Right lobe of liver (tissue), 4 donors: ENCODE measurements around the gene BTBD16.

Experiments
- POLR2A ChIP-seq: fragments of 450-650 bp; IDR thresholded peaks from one replicate; pipeline ENCODE4 v1.6.1; 2017; ENCODE audit warnings: antibody characterized with exemption, mild to moderate bottlenecking
- TF ChIP-seq, protein P1 (sequence below), 4 donors: fragments of 200-600 bp in 3 of 4; fragments of 450-650 bp in 1 of 4; IDR thresholded peaks; one replicate each; pipeline versions ENCODE4 v1.5.1 to v1.8.0; 2016 to 2022; ENCODE audit warnings: antibody characterized with exemption in 4 of 4, mild to moderate bottlenecking in 2 of 4
- donor health status: DM: no; HTN: no; CAD: no.
- donor health status: DM: no; HTN: no; CAD: no.
- donor health status: DM: no; HTN: yes; CAD: no.

DNA sequence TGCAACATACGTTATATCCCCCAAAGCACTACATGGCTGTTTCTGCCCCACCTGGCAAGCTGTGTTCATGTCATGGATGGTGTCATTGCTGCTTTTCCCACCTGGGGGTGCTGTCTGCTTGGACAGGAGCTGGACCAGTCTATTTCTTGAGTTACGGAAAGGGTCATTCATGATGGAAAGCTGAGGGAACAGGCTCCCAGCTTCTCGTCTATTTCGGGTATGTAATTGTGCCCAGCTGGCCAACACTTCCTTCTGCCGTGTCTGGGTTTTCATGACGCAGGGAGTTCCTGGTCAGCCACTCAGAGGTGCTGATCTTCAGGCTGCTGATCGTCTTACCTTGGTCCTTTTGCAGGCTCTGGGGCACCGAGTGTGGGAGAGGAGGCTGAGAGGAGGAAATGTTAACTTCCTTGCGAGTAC is 8.6 kb downstream of the BTBD16 start:
- TF ChIP-seq, protein P1, sequence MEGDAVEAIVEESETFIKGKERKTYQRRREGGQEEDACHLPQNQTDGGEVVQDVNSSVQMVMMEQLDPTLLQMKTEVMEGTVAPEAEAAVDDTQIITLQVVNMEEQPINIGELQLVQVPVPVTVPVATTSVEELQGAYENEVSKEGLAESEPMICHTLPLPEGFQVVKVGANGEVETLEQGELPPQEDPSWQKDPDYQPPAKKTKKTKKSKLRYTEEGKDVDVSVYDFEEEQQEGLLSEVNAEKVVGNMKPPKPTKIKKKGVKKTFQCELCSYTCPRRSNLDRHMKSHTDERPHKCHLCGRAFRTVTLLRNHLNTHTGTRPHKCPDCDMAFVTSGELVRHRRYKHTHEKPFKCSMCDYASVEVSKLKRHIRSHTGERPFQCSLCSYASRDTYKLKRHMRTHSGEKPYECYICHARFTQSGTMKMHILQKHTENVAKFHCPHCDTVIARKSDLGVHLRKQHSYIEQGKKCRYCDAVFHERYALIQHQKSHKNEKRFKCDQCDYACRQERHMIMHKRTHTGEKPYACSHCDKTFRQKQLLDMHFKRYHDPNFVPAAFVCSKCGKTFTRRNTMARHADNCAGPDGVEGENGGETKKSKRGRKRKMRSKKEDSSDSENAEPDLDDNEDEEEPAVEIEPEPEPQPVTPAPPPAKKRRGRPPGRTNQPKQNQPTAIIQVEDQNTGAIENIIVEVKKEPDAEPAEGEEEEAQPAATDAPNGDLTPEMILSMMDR (IDR thresholded peaks at IDR 0.05): peak; percentile 41 to 62 (median 53)
- TF ChIP-seq POLR2A: no peak
